Stimulated activated CD4-positive, alpha-beta T cell treated with anti-CD3 and anti-CD28 coated beads, Interleukin-1b, Interleukin-23, amount 100 ng/mL, for 48 hours (primary cell): ENCODE data around the gene NR3C1.
A peak's percentile ranks its signal among the peaks of the same experiment; 100 is the strongest.

Source experiments
- DNase-seq: peaks from one replicate; pipeline ENCODE4 v3.0.0-alpha.2; 2020

Gene NR3C1

GRCh38 chr5:143229426-143229895 lies 174.0 kb downstream of the NR3C1 start:
- DNase-seq: no peak

- DNase-seq: peak; percentile 54
Measured at GRCh38 chr5:143228597-143229293, 174.7 kb downstream of the NR3C1 start.
